Nephron (organoid): ENCODE results near the gene ABCF3.

Experiments used
- H3K27ac Mint-ChIP-seq, 3 experiments: 2 replicates each; pipeline ENCODE4 v1.8.0; 2020; ENCODE audit warnings: mixed read lengths in 3 of 3, mild to moderate bottlenecking in 2 of 3, moderate library complexity in 1 of 3
- H3K27me3 Mint-ChIP-seq: 2 replicates; pipeline ENCODE4 v1.8.0; 2021; ENCODE audit warnings: low read depth, mild to moderate bottlenecking, moderate library complexity, mixed read lengths
- H3K36me3 Mint-ChIP-seq: 2 replicates; pipeline ENCODE4 v1.8.0; 2020; ENCODE audit warnings: low read depth, mixed read lengths
- H3K4me1 Mint-ChIP-seq: 2 replicates; pipeline ENCODE4 v1.8.0; 2020; ENCODE audit warnings: mixed read lengths
- H3K4me3 Mint-ChIP-seq, 3 experiments: 2 replicates each; pipeline ENCODE4 v1.8.0; 2020; ENCODE audit warnings: mild to moderate bottlenecking in 3 of 3, mixed read lengths in 3 of 3, moderate library complexity in 2 of 3
- H3K9me3 Mint-ChIP-seq: 2 replicates; pipeline ENCODE4 v1.8.0; 2020; ENCODE audit warnings: mixed read lengths
- CTCF ChIP-seq, 3 experiments: fragments of 200-600 bp; sonication (generic); IDR thresholded peaks; one replicate each; pipeline ENCODE4 v1.5.0; 2021; ENCODE audit warnings: antibody characterized with exemption in 3 of 3; ENCODE audit not compliant: unreplicated experiment in 3 of 3

Gene ABCF3

GRCh38 chr3:184239708-184240107 lies 53.7 kb downstream of the ABCF3 start:
- Mint-ChIP-seq H3K27ac (no peak overlapping the region), H3K9me3 (no peaks in the 10 kb centered on the region), H3K4me1 (no peaks in the 10 kb centered on the region), H3K36me3 (peaks cover 17% of the 10 kb centered on the region), H3K27me3 (peaks cover 26% of the 10 kb centered on the region), H3K4me3 (no peak overlapping the region)
- no peak for TF ChIP-seq CTCF (IDR thresholded peaks at IDR 0.05; ENCODE audit: unreplicated experiment in 3 of 3)

GRCh38 chr3:184240384-184241140 lies 54.6 kb downstream of the ABCF3 start:
- no peak for TF ChIP-seq CTCF (IDR thresholded peaks at IDR 0.05; ENCODE audit: unreplicated experiment in 3 of 3)
- Mint-ChIP-seq H3K9me3 (no peaks in the 10 kb centered on the region), H3K27ac (no peak overlapping the region), H3K4me1 (no peaks in the 10 kb centered on the region), H3K4me3 (no peak overlapping the region), H3K36me3 (peaks cover 23% of the 10 kb centered on the region), H3K27me3 (peaks cover 20% of the 10 kb centered on the region)

GRCh38 chr3:184241141-184241446 lies 55.1 kb downstream of the ABCF3 start:
- peaks cover 14% of the 10 kb centered on the region for H3K27me3 Mint-ChIP-seq
- no peak for TF ChIP-seq CTCF (IDR thresholded peaks at IDR 0.05; ENCODE audit: unreplicated experiment in 3 of 3)
- H3K4me3 Mint-ChIP-seq: no peak overlapping the region
- H3K9me3 Mint-ChIP-seq: no peaks in the 10 kb centered on the region
- no peak overlapping the region for H3K27ac Mint-ChIP-seq
- no peaks in the 10 kb centered on the region for H3K4me1 Mint-ChIP-seq
- H3K36me3 Mint-ChIP-seq: peaks cover 23% of the 10 kb centered on the region

- Mint-ChIP-seq H3K4me3 (no peak overlapping the region), H3K9me3 (no peaks in the 10 kb centered on the region), H3K27me3 (peaks cover 13% of the 10 kb centered on the region), H3K36me3 (peaks cover 23% of the 10 kb centered on the region), H3K27ac (no peak overlapping the region), H3K4me1 (no peaks in the 10 kb centered on the region)
- no peak for TF ChIP-seq CTCF (IDR thresholded peaks at IDR 0.05; ENCODE audit: unreplicated experiment in 3 of 3)
Observed at GRCh38 chr3:184241447-184242296, 55.7 kb downstream of the ABCF3 start.

GRCh38 chr3:184242297-184242685 lies 56.3 kb downstream of the ABCF3 start:
- TF ChIP-seq CTCF (IDR thresholded peaks at IDR 0.05; ENCODE audit: unreplicated experiment in 3 of 3): no peak
- H3K4me1 Mint-ChIP-seq: no peaks in the 10 kb centered on the region
- H3K36me3 Mint-ChIP-seq: peaks cover 23% of the 10 kb centered on the region

More at GRCh38 chr3:184242297-184242685, 56.3 kb downstream of the ABCF3 start:
- H3K27me3 Mint-ChIP-seq: peaks cover 9% of the 10 kb centered on the region
- no peak overlapping the region for H3K4me3 Mint-ChIP-seq
- no peak overlapping the region for H3K27ac Mint-ChIP-seq
- H3K9me3 Mint-ChIP-seq: no peaks in the 10 kb centered on the region
